ENCODE results near the gene C8G. TPM values are rescaled to one million over a fixed set of nuclear protein-coding genes. Genes with fewer than 3 reads are reported as not detected.

Gene C8G
- total and polyA plus RNA-seq, 9 of the 15 experiments (the other 6 are each of a cell fraction or from before 2014, with no cell fraction given) = 0.35 to 5.9 (median 2.7) TPM; not detected in 2

DNA sequence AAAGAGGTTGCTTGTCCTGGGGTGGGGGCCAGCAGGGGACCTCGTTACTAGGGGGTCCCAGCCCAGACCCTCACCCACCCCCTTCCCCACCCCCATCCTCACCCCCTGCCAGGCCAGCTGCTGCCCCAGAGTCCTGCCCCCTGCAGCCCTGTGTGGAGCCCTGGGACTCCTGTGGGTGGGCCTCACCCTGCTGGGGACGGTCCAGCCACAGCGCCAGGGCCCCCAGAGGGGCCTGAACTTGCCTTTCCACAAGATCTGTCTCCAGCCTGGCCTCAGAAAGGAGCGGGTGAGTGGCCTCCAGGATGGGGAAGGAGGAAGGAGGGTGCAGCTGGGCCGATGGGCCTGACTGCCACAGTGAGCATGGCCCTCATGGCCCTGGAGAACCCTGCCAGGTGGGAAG is 24.7 kb downstream of the C8G start:
- no peaks in the 10 kb centered on the region for H4K20me1 ChIP-seq (replicated peaks; ENCODE audit: control insufficient read depth, insufficient read depth, low read length)
- in situ Hi-C loops (cut with MboI) = no loop called here
- H3K4me3 ChIP-seq = no peak overlapping the region
- DNase-seq (ENCODE audit: extremely low read depth in 1 of 4, low spot score in 3 of 4) (no peak), ATAC-seq (no peak), FAIRE-seq (no peak)
- H3K9ac ChIP-seq (ENCODE audit: insufficient read depth in 1 of 2, low read depth in 2 of 2, low read length in 2 of 2) = peak overlapping the region in 1 of 2 experiments; percentile 35; a peak in 1 of 4 replicates
- no TSS peak for BruUV-seq (replicated peaks)
- ChIA-PET CTCF (ENCODE audit: low intra/inter-chr PET ratio) (no interaction called here), POLR2A (interaction anchor here (0.7 to 0.9 kb wide), 2 partner anchors 9 to 646 kb away, joined by 3 to 4 read pairs; no protein-coding TSS in a partner anchor)
- H3K9me1 ChIP-seq (ENCODE audit: control insufficient read depth, insufficient read depth, low read length) = no peaks in the 10 kb centered on the region
- H3K9me3 ChIP-seq (replicated peaks; ENCODE audit: control insufficient read depth, insufficient read depth, low read depth, low read length) = no peaks in the 10 kb centered on the region
- H3K36me3 ChIP-seq (ENCODE audit: control insufficient read depth, insufficient read depth, low read length) = no peaks in the 10 kb centered on the region
- peak; percentile 19; the same call in 1 of the 2 replicates for TF ChIP-seq ZBTB7A (IDR thresholded peaks at IDR 0.05; ENCODE audit: borderline replicate concordance, control insufficient read depth, low read depth, low read length)
- TF ChIP-seq RB1 (IDR thresholded peaks at IDR 0.05; ENCODE audit: low read depth) = no peak
- TF ChIP-seq MAFG (tag; conservative IDR thresholded peaks at IDR 0.05) = no peak
- TF ChIP-seq ZNF408 (CRISPR knock-in tag; IDR thresholded peaks at IDR 0.05; ENCODE audit: low read depth) = no peak
- TF ChIP-seq FUS (optimal IDR thresholded peaks at IDR 0.05; ENCODE audit: low read depth, low read length) = no peak
- no peaks in the 10 kb centered on the region for H3K27me3 ChIP-seq (ENCODE audit: control insufficient read depth in 2 of 2, insufficient read depth in 2 of 2, low read length in 2 of 2)
- no CpG with 5 or more reads among the region's 5 CpGs for WGBS (ENCODE audit: insufficient coverage, low coverage, missing lambda C conversion rate)
- H3K27ac ChIP-seq (ENCODE audit: extremely low read depth, low read depth, low read length) = no peak overlapping the region
- no peaks in the 10 kb centered on the region for H3K79me2 ChIP-seq (ENCODE audit: control insufficient read depth, insufficient read depth, low read length)
- intact Hi-C loops (cut with micrococcal nuclease) = no loop called here
- no peak overlapping the region for H3K4me2 ChIP-seq (ENCODE audit: insufficient read depth, low read length)
- peaks cover 10 to 76% of the 10 kb centered on the region in 2 experiments; a peak in 4 of 5 replicates for H3K4me1 ChIP-seq (replicated peaks in 1 of 2; ENCODE audit: control insufficient read depth in 2 of 2, insufficient read depth in 2 of 2, low read length in 2 of 2)
- no peak overlapping the region for H2AFZ ChIP-seq (ENCODE audit: low read depth, low read length)

GRCh38 chr9:136970361-136970760 is 25.3 kb downstream of the C8G start:
- no TSS peak for BruUV-seq (replicated peaks)
- DNase-seq (ENCODE audit: extremely low read depth in 1 of 4, low spot score in 3 of 4) (no peak), ATAC-seq (no peak), FAIRE-seq (no peak)
- POLR2A ChIA-PET = interaction anchor here (0.7 to 0.9 kb wide), 2 partner anchors 10 to 646 kb away, joined by 3 to 4 read pairs; no protein-coding TSS in a partner anchor
- H3K9ac ChIP-seq (ENCODE audit: insufficient read depth in 1 of 2, low read depth in 2 of 2, low read length in 2 of 2) = peak overlapping the region in 1 of 2 experiments; percentile 35; a peak in 1 of 4 replicates
- H3K9me3 ChIP-seq (replicated peaks; ENCODE audit: control insufficient read depth, insufficient read depth, low read depth, low read length) = no peaks in the 10 kb centered on the region
- H3K36me3 ChIP-seq (ENCODE audit: control insufficient read depth, insufficient read depth, low read length) = no peaks in the 10 kb centered on the region
- H3K27ac ChIP-seq (ENCODE audit: extremely low read depth, low read depth, low read length) = no peak overlapping the region
- H3K4me3 ChIP-seq = no peak overlapping the region
- no peaks in the 10 kb centered on the region for H3K9me1 ChIP-seq (ENCODE audit: control insufficient read depth, insufficient read depth, low read length)
- no peak overlapping the region for H3K4me2 ChIP-seq (ENCODE audit: insufficient read depth, low read length)
- no peaks in the 10 kb centered on the region for H3K27me3 ChIP-seq (ENCODE audit: control insufficient read depth in 2 of 2, insufficient read depth in 2 of 2, low read length in 2 of 2)
- CTCF ChIA-PET (ENCODE audit: low intra/inter-chr PET ratio) = no interaction called here
- intact Hi-C loops (cut with micrococcal nuclease) (no loop called here), in situ Hi-C loops (cut with MboI) (no loop called here)
- no peaks in the 10 kb centered on the region for H4K20me1 ChIP-seq (replicated peaks; ENCODE audit: control insufficient read depth, insufficient read depth, low read length)
- H3K4me1 ChIP-seq (replicated peaks in 1 of 2; ENCODE audit: control insufficient read depth in 2 of 2, insufficient read depth in 2 of 2, low read length in 2 of 2) = peaks cover 8 to 76% of the 10 kb centered on the region in 2 experiments; a peak in 4 of 5 replicates
- H3K79me2 ChIP-seq (ENCODE audit: control insufficient read depth, insufficient read depth, low read length) = no peaks in the 10 kb centered on the region
- 64% methylated on average over 11 of the region's 11 CpGs for WGBS (ENCODE audit: insufficient coverage, low coverage, missing lambda C conversion rate)
- no peak overlapping the region for H2AFZ ChIP-seq (ENCODE audit: low read depth, low read length)
- TF ChIP-seq ZNF175 (CRISPR knock-in tag; IDR thresholded peaks at IDR 0.05; ENCODE audit: low read depth) (no peak), KLF1 (tag; IDR thresholded peaks at IDR 0.05) (no peak), BMI1 (IDR thresholded peaks at IDR 0.05; ENCODE audit: low read length) (no peak), USF1 (CRISPR knock-in tag; IDR thresholded peaks at IDR 0.05) (no peak), PREB (CRISPR knock-in tag; IDR thresholded peaks at IDR 0.05) (no peak), RFX5 (IDR thresholded peaks at IDR 0.05; ENCODE audit: low read depth, low read length) (no peak)
- TF ChIP-seq, protein P1, sequence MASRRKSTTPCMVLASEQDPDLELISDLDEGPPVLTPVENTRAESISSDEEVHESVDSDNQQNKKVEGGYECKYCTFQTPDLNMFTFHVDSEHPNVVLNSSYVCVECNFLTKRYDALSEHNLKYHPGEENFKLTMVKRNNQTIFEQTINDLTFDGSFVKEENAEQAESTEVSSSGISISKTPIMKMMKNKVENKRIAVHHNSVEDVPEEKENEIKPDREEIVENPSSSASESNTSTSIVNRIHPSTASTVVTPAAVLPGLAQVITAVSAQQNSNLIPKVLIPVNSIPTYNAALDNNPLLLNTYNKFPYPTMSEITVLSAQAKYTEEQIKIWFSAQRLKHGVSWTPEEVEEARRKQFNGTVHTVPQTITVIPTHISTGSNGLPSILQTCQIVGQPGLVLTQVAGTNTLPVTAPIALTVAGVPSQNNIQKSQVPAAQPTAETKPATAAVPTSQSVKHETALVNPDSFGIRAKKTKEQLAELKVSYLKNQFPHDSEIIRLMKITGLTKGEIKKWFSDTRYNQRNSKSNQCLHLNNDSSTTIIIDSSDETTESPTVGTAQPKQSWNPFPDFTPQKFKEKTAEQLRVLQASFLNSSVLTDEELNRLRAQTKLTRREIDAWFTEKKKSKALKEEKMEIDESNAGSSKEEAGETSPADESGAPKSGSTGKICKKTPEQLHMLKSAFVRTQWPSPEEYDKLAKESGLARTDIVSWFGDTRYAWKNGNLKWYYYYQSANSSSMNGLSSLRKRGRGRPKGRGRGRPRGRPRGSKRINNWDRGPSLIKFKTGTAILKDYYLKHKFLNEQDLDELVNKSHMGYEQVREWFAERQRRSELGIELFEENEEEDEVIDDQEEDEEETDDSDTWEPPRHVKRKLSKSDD (conservative IDR thresholded peaks at IDR 0.05; ENCODE audit: low read length) = no peak
